CD4-positive, alpha-beta T cell treated with Interleukin-6 at 100 ng/mL for 8 hours (primary cell): ENCODE measurements around the gene DBP.
"Not testable (repeated sequence)": the region's sequence is repeated elsewhere in the genome, so short reads cannot be mapped to it uniquely, and the experiment has no call there.

Experiments used
- DNase-seq: peaks from one replicate; pipeline ENCODE4 v3.0.0-alpha.2; 2020; ENCODE audit warnings: mixed read lengths, low spot score

The DBP gene

GRCh38 chr19:48636859-48637448 lies at the start of gene DBP:
TSS of gene DBP (minus strand) at chr19:48637379. CDS start at chr19:48636994, 385 bp downstream.
- no peak for DNase-seq

GRCh38 chr19:48686637-48687036 lies 49.5 kb upstream of the DBP start:
- DNase-seq = not testable (repeated sequence)

GRCh38 chr19:48686088-48686487 lies 48.9 kb upstream of the DBP start:
- DNase-seq = no peak

- DNase-seq = no peak
Observed at GRCh38 chr19:48685583-48685982, 48.4 kb upstream of the DBP start.

- DNase-seq = peak; percentile 29
Observed at GRCh38 chr19:48683349-48683748, 46.2 kb upstream of the DBP start.

GRCh38 chr19:48681127-48681470 lies 43.9 kb upstream of the DBP start:
- DNase-seq = no peak

GRCh38 chr19:48680436-48681126 lies 43.4 kb upstream of the DBP start:
- DNase-seq = no peak

GRCh38 chr19:48680006-48680405 lies 42.8 kb upstream of the DBP start:
- not testable (repeated sequence) for DNase-seq

GRCh38 chr19:48678201-48678600 lies 41.0 kb upstream of the DBP start:
- DNase-seq = no peak

- no peak for DNase-seq
Observed at GRCh38 chr19:48676887-48677286, 39.7 kb upstream of the DBP start.

GRCh38 chr19:48676487-48676886 lies 39.3 kb upstream of the DBP start:
- DNase-seq = no peak

GRCh38 chr19:48674921-48675824 lies 38.0 kb upstream of the DBP start:
- peak; percentile 76 for DNase-seq

GRCh38 chr19:48674216-48674809 lies 37.1 kb upstream of the DBP start:
- no peak for DNase-seq

GRCh38 chr19:48673436-48674100 lies 36.4 kb upstream of the DBP start:
- no peak for DNase-seq

- DNase-seq = no peak
Observed at GRCh38 chr19:48672994-48673393, 35.8 kb upstream of the DBP start, which contains the start of gene NTN5. TSS of gene NTN5 (minus strand) at chr19:48673017. CDS start at chr19:48670986, 2,031 bp downstream.

- no peak for DNase-seq
Observed at GRCh38 chr19:48671446-48671995, 34.3 kb upstream of the DBP start.

- DNase-seq = no peak
Observed at GRCh38 chr19:48670699-48671445, 33.7 kb upstream of the DBP start.

GRCh38 chr19:48669903-48670668 lies 32.9 kb upstream of the DBP start:
- DNase-seq = no peak

GRCh38 chr19:48668761-48669160 lies 31.6 kb upstream of the DBP start:
- no peak for DNase-seq

GRCh38 chr19:48668332-48668731 lies 31.2 kb upstream of the DBP start:
- no peak for DNase-seq
